ENCODE results near the gene PKN1. TPM values are rescaled to one million over a fixed set of nuclear protein-coding genes. Genes with fewer than 3 reads are reported as not detected.

The PKN1 gene
- total RNA-seq, 6 experiments from 2014 or later, result 19.5 to 49.4 (median 34.1) TPM

GRCh38 chr19:14520543-14520942 lies 87.4 kb downstream of the PKN1 start:
- Histone ChIP-seq H3K4me3 (no peak overlapping the region), H3K27me3 (no peaks in the 10 kb centered on the region), H3K4me1 (peaks cover 0 to 29% (median 8%) of the 10 kb centered on the region in 4 donors), H3K27ac (peak overlapping the region in 1 of 3 donors; percentile 96), H3K9me3 (no peaks in the 10 kb centered on the region), H3K36me3 (peaks cover 0 to 12% (median 8%) of the 10 kb centered on the region in 4 donors)
- intact Hi-C loops (cut with DNase I), result no loop called here
- DNase-seq (no peak), ATAC-seq (no peak)
- 82% methylated on average over 4 of the region's 4 CpGs for WGBS (ENCODE audit: insufficient coverage, low coverage, low lambda C conversion rate, missing lambda C conversion rate)
- no peak for TF ChIP-seq POLR2A (IDR thresholded peaks at IDR 0.05)
- TF ChIP-seq, protein P1, sequence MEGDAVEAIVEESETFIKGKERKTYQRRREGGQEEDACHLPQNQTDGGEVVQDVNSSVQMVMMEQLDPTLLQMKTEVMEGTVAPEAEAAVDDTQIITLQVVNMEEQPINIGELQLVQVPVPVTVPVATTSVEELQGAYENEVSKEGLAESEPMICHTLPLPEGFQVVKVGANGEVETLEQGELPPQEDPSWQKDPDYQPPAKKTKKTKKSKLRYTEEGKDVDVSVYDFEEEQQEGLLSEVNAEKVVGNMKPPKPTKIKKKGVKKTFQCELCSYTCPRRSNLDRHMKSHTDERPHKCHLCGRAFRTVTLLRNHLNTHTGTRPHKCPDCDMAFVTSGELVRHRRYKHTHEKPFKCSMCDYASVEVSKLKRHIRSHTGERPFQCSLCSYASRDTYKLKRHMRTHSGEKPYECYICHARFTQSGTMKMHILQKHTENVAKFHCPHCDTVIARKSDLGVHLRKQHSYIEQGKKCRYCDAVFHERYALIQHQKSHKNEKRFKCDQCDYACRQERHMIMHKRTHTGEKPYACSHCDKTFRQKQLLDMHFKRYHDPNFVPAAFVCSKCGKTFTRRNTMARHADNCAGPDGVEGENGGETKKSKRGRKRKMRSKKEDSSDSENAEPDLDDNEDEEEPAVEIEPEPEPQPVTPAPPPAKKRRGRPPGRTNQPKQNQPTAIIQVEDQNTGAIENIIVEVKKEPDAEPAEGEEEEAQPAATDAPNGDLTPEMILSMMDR (IDR thresholded peaks at IDR 0.05), result no peak

Small RNA genes within 50 kb of the gene (small RNA-seq; reads per million reads assigned to genes)
- 0 reads per million in 2 experiments for gene SNRPGP15

Other genes with a start within 250 kb of the PKN1 start
- gene ADGRL1, start 227.1 kb upstream of the PKN1 start, total RNA-seq, result 1 to 10 TPM in 3 of 6 experiments, under 1 TPM in 3; 0.46 to 4.6 (median 1.3) TPM
- 10 to 100 TPM in 5 of 6 experiments, 1 to 10 TPM in 1; 7.9 to 21.5 (median 15.3) TPM for gene ADGRE5, start 51.9 kb upstream of the PKN1 start, total RNA-seq
- 10 to 100 TPM; 12.9 to 34.5 (median 24.6) TPM for gene DDX39A, start 14.0 kb upstream of the PKN1 start, total RNA-seq
- under 1 TPM in 4 of 6 experiments, not detected in 2; 0.16 to 0.32 (median 0.29) TPM for gene PTGER1, start 42.0 kb downstream of the PKN1 start, total RNA-seq
- 10 to 100 TPM; 25.2 to 63.5 (median 29.8) TPM for gene GIPC1, start 62.8 kb downstream of the PKN1 start, total RNA-seq
- 10 to 100 TPM; 35.7 to 76.8 (median 52.1) TPM for gene DNAJB1, start 85.1 kb downstream of the PKN1 start, total RNA-seq
- 10 to 100 TPM; 37.9 to 99.0 (median 77.0) TPM for gene TECR, start 96.3 kb downstream of the PKN1 start, total RNA-seq
- gene NDUFB7, start 138.8 kb downstream of the PKN1 start, total RNA-seq, result 100 to 1,000 TPM in 4 of 6 experiments, 10 to 100 TPM in 2; 81.7 to 275 (median 112) TPM
- not detected for gene CLEC17A, start 149.8 kb downstream of the PKN1 start, total RNA-seq
- under 1 TPM in 4 of 6 experiments, not detected in 2; 0.09 to 0.53 (median 0.24) TPM for gene ADGRE3, start 241.5 kb downstream of the PKN1 start, total RNA-seq

All from right lobe of liver (tissue), 6 donors.